Activated B cell treated with CpG ODN at 0.5 μM for 24 hours (primary cell): ENCODE results near the gene C19orf44. TPM values are rescaled to one million over a fixed set of nuclear protein-coding genes. Genes with fewer than 3 reads are reported as not detected.

ENCODE experiments used
- ATAC-seq: fragments of 200-7000 bp; cut with Tn5 transposase; one replicate; pipeline ENCODE4 v1.10.0; 2021; ENCODE audit warnings: low read depth, mild to moderate bottlenecking, moderate library complexity
- CTCF ChIA-PET: fragments of 350-600 bp; sonication (Branson Sonifier 250); formaldehyde crosslinking; loops from one replicate; lab custom pipeline; 2021; ENCODE audit warnings: antibody characterized with exemption; lab: Charles Lee
- POLR2A ChIA-PET: fragments of 350-600 bp; sonication (Branson Sonifier 250); formaldehyde crosslinking; loops from one replicate; lab custom pipeline; 2021; ENCODE audit warnings: antibody characterized with exemption; lab: Charles Lee
- DNase-seq: peaks from one replicate; pipeline ENCODE4 v3.0.0; 2022
- H3K27ac Mint-ChIP-seq: one replicate; pipeline ENCODE4 v1.8.0; 2020; ENCODE audit warnings: mixed read lengths
- H3K27me3 Mint-ChIP-seq: one replicate; pipeline ENCODE4 v1.8.0; 2021; ENCODE audit warnings: mixed read lengths
- H3K36me3 Mint-ChIP-seq: one replicate; pipeline ENCODE4 v1.8.0; 2021; ENCODE audit warnings: low read depth, mixed read lengths
- H3K4me1 Mint-ChIP-seq: one replicate; pipeline ENCODE4 v1.8.0; 2021; ENCODE audit warnings: mixed read lengths
- H3K4me3 Mint-ChIP-seq: one replicate; pipeline ENCODE4 v1.8.0; 2020; ENCODE audit warnings: mild to moderate bottlenecking, mixed read lengths
- H3K9me3 Mint-ChIP-seq: one replicate; pipeline ENCODE4 v1.8.0; 2020; ENCODE audit warnings: mixed read lengths
- CTCF ChIP-seq: fragments of 200-600 bp; IDR thresholded peaks from one replicate; pipeline ENCODE4 v1.8.0; 2022; ENCODE audit warnings: antibody characterized with exemption, mild to moderate bottlenecking
- intact Hi-C: fragments of 100-400 bp; cut with micrococcal nuclease; formaldehyde crosslinking; loops from one replicate; pipeline ENCODE4 v1.15.1; 2024
- total RNA-seq: library from RNA; stranded (reverse); gene quantifications from 2 replicates; pipeline ENCODE4 v1.2.3, GENCODE V29; 2022

The C19orf44 gene
- total RNA-seq, 1 donor from 2014 or later, result 7.1 TPM

DNA sequence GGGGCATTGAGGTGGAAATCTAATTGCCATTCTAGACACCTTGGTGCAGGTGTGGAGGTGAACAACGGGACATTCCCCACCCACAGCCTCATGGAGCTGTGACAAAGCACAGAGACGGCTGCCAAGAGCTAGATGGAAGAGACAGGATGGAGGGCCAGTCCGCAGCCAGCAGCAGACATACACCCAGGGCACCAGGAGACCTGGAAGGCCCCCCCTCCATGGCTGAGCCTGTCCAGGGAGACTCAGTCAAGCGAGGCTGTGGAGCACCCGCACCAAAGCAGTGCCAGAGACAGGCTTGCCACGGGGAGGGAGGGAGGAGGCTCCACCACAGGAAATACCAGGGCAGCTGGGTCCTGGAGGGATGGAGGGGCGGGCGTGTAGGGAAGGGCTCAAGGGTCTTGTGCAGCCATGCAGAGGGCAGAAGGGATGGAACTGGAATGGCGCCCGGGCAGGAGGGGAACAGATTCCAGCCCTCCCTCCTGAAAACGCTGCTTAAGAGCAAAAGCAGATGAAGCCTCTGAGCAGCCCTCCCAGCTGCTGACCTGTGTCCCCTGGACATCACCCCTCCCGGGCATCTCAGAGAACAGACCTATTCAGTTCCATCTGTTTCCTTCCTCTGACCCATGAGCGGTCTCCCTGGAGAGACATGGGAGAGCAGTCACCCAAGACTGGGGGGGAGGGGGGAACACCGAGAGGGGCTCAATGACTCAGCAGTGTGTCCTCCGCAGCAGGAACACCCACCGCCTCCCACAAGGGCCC lies 38.8 kb upstream of the C19orf44 start:
- Mint-ChIP-seq H3K4me1 (peaks cover 64% of the 10 kb centered on the region), H3K27me3 (no peaks in the 10 kb centered on the region), H3K9me3 (no peaks in the 10 kb centered on the region), H3K4me3 (peak overlapping the region; percentile 66), H3K27ac (peak overlapping the region; percentile 65), H3K36me3 (peaks cover 8% of the 10 kb centered on the region)
- POLR2A ChIA-PET, result interaction anchor here (0.5 to 1.8 kb wide), 6 partner anchors 8 to 675 kb away, joined by 3 to 4 read pairs (median 3); no protein-coding TSS in a partner anchor
- CTCF ChIA-PET, result no interaction called here
- intact Hi-C loops, result no loop called here
- no peak for TF ChIP-seq CTCF
- DNase-seq (no peak), ATAC-seq (peak; percentile 45)

GRCh38 chr19:16457954-16458331 lies 38.3 kb upstream of the C19orf44 start:
- Mint-ChIP-seq H3K36me3 (peaks cover 11% of the 10 kb centered on the region), H3K9me3 (no peaks in the 10 kb centered on the region), H3K4me3 (peak overlapping the region; percentile 42), H3K27ac (peak overlapping the region; percentile 57), H3K27me3 (no peaks in the 10 kb centered on the region), H3K4me1 (peaks cover 68% of the 10 kb centered on the region)
- no peak for DNase-seq
- no peak for TF ChIP-seq CTCF
- POLR2A ChIA-PET, result interaction anchor here (0.5 to 1.8 kb wide), 3 partner anchors 9 to 675 kb away, joined by 3 to 4 read pairs (median 3); no protein-coding TSS in a partner anchor
- intact Hi-C loops, result no loop called here
- ATAC-seq, result no peak
- CTCF ChIA-PET, result no interaction called here

- Mint-ChIP-seq H3K9me3 (no peaks in the 10 kb centered on the region), H3K27me3 (no peaks in the 10 kb centered on the region), H3K36me3 (peaks cover 16% of the 10 kb centered on the region), H3K4me3 (no peak overlapping the region), H3K27ac (peak overlapping the region; percentile 57), H3K4me1 (peaks cover 74% of the 10 kb centered on the region)
- intact Hi-C loops, result no loop called here
- ChIA-PET POLR2A (no interaction called here), CTCF (no interaction called here)
- TF ChIP-seq CTCF, result no peak
- DNase-seq (no peak), ATAC-seq (no peak)
These were observed 37.5 kb upstream of the C19orf44 start for GRCh38 chr19:16458391-16459341.

- no peaks in the 10 kb centered on the region for H3K27me3 Mint-ChIP-seq
- ATAC-seq (no peak), DNase-seq (no peak)
- ChIA-PET CTCF (no interaction called here), POLR2A (interaction anchor here (0.6 kb wide), 2 partner anchors 21 to 1649 kb away, joined by 3 to 4 read pairs; no protein-coding TSS in a partner anchor)
- H3K36me3 Mint-ChIP-seq, result peaks cover 21% of the 10 kb centered on the region
- intact Hi-C loops, result no loop called here
- H3K4me1 Mint-ChIP-seq, result peaks cover 73% of the 10 kb centered on the region
- H3K4me3 Mint-ChIP-seq, result no peak overlapping the region
- no peaks in the 10 kb centered on the region for H3K9me3 Mint-ChIP-seq
- no peak for TF ChIP-seq CTCF
- no peak overlapping the region for H3K27ac Mint-ChIP-seq
These were observed 36.5 kb upstream of the C19orf44 start for GRCh38 chr19:16459680-16460079.
